GM21423 (cell line): Measurements from ENCODE around the gene NPAS3.

Source experiments
- ATAC-seq: cut with Tn5 transposase; IDR thresholded peaks from one replicate; pipeline ENCODE4 v1.9.1; 2021; ENCODE audit warnings: mild to moderate bottlenecking, moderate library complexity; ENCODE audit not compliant: unreplicated experiment

The NPAS3 gene

DNA sequence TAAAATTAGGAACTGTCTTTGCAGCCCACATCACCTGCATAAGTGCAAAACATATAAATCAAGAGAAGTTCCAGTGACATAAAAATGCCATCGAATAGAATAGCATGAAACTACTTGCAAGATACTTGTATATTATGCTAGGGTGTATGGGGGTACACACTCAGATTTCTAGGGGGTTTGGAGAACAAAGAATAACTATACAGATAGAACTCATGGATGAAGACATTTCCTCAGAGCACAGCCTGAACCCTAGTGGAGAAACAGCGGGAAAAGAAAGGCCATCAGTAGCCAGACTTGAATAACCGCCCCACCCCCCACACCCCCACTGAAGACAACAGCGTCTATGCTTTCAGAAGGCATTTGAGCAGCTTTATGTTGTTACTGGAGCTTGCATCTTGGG is 425.8 kb downstream of the NPAS3 start:
- ATAC-seq: no peak

DNA sequence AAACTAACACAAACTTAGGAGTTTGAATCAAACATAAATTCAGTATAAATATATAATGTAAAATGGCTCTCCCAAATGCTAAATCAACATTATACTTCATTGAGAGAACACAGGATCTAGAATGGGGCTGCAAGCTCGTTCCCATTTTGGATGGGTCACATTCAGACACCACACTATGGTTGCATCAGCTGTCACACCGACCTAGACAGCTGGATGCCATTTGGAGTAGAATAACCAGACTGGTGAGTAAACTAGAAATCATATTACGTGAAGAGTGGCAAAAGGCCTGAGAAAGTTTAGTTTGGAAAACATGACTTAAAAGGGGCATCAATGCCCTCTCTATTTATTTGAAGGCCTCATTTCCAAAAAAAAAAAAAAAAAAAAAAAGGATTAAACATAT is 430.4 kb downstream of the NPAS3 start:
- ATAC-seq: no peak

DNA sequence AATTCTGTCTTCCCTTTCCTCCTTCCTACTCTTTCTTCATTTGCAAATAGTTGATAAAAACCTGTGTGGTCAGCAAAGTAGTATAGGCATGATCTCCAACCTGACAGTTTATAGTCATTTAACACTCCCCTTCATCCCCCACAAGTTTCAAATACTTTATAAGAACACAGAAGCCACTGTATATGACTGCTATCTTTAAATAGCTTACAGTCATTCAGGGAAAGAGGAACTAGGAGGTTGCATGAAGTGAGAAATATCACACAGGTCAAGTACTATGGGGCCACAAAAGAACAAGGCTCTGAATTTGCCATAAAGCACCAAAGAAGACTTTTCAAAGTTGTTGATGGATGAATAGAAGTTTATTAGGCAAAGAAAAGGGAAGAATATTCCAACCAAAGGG is 431.3 kb downstream of the NPAS3 start:
- ATAC-seq: peak; percentile 96

DNA sequence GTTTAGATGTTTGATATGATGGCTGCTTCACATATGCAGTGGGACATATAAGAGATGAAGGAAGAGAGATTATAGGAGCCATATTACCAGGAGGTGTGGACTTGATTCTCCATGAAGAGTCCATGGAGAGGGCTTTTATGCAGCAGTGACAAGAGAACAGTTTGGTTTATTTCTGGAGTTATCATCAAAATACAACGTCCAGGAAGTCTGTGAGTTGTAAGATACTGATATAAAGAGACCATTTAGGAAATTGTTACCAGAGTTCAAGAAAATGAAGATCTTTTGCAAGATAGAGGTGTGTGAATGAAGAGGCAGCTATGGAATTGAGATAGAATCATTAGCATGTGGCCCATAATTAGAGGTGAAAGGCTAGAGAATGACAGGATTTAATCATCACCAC is 431.7 kb downstream of the NPAS3 start:
- no peak for ATAC-seq

DNA sequence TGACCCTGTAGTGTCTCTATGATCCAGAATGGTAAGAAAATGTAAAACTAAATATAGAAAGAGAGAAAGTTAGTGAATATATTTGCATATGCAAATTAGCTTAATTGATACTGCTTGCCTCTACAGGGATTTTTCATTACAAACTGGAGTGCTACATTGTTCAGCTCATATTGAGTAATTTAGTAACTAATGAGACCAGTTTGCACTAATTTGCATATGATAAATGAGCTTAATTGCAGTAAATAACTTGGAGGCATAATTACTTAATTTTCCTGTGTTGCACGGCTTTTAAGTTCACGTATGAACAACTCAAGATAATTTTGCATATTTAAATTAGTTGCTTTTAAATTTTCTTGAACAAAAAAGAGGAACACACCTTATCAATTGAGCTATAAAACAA is 436.5 kb downstream of the NPAS3 start:
- no peak for ATAC-seq

DNA sequence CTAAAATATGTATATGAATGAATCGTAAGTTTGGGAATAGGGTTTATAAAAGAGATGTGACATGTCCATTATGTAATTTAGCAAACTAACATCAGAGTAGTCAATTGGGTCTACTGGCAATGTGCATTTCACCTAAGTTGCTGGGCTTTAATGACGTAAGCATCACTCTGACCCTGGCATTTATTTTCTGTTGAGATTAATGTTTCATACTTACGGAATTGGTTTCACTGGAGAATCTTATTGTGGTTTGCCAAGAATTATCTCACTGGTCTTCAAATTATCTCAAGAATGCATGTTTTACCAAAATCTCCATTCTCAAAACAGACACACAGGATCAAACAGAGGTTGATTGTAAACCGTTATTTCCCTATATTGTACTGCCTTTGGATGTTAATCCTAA is 437.1 kb downstream of the NPAS3 start:
- ATAC-seq: no peak

DNA sequence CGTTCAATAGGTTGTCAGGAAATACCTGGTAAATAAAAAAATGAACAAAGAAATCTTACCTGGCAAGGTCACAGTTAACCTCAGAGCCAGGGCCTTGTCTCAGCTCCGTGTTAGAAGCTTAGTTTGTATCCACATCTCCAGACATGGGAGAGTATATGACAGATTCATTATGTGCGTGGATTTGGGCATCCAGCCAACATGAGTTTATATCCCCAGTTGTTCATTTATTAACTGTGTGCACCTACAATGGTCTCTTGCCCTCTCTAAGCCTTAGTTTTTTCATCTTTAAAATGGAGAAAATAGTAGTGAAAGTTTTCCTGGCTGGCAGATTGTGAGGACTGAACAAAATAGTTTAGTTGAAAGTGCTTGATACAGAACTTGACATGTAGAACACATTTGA is 437.8 kb downstream of the NPAS3 start:
- ATAC-seq: no peak

DNA sequence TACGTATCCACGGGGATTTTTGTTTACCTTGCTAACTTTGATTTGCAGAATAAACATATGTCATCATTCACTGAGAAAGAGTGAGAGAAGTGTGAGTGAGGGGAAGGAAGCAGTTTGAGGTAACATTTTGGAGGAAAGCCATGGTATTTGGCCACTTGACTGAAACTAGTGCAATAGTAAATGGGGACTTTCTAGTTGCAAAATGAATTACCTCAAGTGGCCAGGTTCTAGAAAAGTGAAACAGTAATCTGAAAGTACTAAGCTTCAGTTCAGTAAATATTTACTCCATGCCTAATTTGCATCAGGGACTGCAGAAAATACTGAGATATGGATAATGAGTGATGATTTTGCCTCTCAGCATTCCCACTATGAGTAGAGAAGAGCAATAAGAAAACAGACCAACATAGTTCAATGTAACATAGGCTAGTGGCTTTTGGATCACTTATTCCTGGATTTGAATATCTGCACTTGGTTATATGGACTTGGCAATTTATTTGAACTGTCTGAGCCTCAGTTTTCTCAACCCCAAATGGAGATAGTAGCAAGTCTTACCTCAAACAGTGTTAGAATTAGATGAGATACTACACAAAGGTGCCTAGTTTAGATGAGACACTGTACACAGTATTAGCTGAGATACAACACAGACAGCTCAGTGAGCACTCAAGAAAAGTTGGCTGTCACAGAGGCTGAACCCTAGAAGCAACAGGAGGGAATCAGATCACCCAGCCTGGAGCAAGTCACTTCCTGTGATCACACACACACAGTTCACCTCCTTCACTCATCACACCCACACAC is 439.1 kb downstream of the NPAS3 start:
- peak; percentile 78 for ATAC-seq

DNA sequence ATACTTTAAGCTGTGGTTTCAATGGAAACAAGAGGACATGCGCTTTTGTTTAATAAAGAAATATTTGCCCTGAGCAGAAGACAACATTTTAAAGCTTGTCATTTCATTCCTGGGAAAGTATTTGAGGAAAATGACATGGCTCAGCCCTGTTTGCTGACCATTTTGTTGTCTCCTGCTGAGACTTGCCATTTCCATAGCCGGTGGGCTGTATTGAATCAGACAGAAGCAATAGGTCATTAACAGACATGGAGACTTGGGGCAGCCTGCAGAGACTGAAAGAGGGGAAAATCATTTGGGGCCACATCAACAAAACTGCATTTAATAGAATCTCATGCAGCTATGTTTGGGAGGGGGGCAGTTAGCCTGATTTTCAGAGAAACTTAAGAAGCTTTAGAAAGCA is 443.0 kb downstream of the NPAS3 start:
- no peak for ATAC-seq

DNA sequence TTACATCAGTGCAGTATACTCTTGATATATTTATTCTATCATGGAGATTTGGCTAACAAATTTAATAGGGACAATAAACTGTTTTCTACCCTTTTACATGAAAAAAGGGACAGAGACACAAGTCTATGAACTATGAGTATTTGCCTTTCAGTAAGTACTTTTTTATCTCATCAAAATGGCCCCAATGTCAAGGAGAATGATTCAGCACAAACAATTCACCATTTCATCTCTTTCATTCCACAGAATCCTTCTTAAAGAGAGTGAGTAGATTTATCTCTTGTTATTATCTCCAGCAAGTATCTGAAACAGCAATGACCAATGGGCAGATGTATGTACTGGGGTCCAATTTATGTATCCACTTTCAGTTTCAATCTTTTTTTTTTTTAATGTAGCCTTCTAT is 447.5 kb downstream of the NPAS3 start:
- ATAC-seq: no peak

DNA sequence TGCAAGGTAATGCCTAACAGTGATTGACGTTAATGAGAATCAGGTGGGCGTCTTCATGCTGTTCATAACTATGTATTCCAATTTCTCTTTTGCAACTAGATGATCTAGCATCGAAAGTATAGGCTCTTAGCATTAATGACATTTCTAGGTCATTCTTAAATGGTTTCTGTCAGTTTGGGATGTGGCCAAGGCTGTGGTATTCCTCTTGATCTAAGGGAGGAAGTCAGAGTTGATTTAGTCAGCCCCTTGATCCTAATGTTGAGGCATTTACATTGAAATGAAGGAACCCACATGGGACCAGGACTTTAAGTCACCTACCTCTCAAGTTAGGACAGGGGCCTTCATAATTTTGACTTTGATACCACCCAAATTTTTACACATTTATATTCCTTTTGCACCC is 448.1 kb downstream of the NPAS3 start:
- ATAC-seq: no peak

DNA sequence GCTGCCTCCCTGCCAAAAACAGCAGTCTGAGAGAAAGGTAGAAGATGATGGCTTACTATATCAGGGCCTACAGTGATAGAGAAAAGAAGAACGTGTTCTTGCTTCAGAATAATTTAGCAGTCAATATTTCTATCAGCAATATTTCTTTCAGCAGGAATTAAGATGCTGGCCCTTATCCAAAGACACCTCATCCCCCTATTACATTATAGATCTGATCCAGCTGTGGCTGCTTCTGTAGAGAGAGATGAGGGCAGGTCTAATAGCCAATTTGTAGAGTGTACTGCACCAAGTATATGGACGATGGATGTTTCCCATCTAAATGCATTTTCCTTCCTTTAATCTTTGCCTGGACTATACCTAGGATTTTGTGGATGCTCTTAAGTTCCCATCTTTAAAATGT is 451.7 kb downstream of the NPAS3 start:
- no peak for ATAC-seq

DNA sequence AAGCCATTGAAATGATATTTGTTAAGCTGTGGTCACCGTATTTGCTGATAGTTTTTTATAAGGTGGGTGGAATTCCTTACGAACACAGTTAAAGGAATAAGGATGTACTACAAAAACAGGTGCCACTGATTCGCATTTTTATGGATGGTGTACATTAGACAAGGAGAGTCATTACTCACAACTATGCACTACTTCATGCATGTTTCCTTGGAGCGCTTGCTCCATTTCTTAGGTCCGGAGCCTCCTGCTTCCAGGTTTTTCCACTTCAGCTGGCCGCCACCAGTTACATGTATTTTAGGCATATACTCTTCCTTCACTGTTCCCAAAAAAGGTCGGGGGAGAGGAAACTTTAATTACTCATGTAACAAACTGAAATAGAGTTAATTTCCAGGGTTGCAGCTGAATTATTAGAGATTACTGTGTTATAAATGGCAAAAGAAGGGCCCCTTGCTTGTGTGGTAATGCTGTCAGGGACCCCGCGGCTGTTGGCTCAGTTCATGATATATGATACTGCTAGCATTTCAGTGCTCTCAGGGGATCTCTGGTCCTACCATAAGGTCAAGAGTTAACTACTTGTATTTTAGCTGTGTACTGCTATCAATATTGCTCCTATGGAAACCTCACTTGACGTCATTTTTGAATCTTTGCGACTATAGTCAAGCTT is 454.7 kb downstream of the NPAS3 start:
- no peak for ATAC-seq

DNA sequence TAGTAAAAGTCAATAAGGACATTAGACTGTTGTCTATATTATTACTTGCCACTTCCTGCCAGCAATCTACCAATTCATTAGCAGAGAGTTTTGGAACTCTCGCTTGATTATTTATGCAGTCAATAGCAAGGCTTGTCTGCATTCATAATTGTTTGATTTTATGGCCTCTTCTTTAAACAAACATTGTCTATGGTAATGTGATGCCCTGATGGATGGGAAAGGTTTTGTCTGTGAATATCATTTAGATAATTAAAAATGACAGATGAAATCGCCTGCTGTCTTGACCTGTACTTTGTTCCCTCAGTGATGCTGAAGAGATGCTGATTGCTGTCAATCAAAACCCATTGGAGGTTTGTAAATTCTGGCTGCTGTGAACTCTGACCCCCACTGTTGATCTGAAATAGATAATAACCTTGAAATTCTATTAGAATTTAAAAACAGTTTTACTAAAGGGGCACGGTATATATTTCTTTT is 455.3 kb downstream of the NPAS3 start:
- ATAC-seq: no peak

DNA sequence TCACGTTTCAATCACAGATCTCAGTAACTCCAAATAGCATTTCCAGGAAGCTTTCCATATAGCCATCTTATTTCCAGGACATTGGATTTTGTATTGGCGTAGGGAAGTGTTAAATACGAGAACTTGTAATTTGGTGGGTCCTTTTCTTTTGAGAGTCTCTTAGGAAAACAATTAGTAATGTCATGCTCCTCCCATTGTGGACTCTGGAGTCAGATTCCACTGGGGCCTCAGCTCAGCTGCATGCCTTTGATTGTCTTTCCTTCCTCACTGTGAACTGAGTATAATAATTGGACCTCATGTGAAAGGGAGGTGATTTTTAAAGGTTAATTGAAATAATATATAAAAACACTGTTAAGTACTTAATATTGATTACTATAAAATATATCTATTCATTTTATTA is 462.6 kb downstream of the NPAS3 start:
- no peak for ATAC-seq

DNA sequence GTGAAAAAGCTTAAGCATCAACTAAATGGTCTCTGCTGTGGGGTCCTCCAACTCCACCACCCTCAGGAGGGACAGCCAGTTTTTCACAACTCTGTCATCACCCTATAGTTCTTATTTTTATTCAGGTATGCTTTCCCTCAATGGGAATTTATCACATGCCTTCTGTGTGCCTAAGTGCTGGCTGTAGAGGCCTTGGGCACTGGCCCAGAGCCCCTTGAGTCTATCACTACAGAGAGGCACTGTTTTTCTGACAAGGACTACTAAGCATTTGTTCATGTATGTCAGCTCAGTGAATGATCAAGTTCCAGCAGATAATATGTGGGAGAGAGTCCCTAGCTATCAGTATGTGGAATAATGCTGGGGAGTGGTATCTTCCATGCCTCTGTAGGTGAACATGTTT is 463.9 kb downstream of the NPAS3 start:
- ATAC-seq: no peak

DNA sequence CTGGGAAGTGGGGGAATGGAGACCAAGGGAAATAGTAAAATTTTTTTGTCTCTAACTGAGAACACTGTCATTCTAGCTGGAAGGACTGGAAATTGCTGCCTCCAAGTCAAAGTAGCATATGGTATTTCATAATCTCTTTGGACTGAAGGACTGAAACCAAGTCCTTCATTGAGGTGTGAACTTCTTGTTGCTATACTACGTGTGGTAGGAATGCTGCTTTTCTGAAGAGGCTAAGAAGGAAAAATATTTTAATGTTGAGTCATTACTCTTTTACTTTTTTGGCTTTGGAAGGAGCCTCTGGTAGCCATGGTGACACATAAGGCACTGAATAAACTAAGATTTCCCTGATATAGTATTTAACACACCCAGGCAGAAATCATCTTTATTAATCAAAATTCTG is 465.4 kb downstream of the NPAS3 start:
- no peak for ATAC-seq

DNA sequence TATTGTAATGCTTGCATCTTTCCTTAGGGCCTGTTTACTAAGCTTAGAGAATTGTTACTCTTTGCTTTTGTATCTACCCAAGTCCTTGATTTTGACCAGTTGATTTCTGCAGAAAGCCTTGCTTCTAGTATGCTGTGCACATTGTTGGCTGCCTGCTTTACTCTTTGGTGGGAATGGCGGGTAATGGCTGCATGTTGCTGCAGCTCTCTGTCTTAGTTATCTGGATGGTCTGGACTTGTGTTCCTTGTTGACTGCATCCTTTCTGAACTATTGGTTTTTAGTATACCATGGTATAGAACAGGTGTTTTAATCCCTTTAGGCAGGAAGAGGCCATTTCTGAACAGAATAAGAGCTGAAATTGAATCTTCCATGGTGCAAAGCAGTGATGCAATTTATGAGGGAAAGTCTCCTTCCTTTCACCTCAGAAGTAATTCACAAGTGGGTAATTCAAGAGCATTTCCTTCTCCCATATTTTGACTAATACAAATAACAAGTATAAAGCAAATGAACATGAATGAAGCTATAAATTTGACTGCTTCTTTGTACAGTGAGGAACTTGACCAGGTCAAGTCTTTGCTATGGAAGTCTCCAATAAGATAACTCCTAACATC is 466.4 kb downstream of the NPAS3 start:
- no peak for ATAC-seq

DNA sequence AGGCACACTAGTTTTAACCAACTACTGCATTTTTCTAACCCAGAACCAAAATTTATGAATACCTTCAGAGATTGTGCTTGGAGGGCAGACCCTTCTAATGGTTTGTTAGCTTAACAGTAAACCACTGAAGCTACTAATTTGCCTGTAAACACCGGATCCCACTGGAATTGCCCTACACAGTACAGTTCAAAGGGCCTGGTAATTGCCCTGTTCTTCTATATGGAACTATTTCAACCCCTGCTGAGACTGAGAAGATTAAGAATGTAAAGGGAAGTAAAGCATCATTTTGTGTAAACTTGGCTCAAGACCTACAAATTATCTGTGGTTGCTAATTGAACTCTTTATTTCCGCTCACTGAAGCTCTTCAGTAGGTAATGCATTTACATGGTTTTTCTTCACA is 468.1 kb downstream of the NPAS3 start:
- no peak for ATAC-seq

DNA sequence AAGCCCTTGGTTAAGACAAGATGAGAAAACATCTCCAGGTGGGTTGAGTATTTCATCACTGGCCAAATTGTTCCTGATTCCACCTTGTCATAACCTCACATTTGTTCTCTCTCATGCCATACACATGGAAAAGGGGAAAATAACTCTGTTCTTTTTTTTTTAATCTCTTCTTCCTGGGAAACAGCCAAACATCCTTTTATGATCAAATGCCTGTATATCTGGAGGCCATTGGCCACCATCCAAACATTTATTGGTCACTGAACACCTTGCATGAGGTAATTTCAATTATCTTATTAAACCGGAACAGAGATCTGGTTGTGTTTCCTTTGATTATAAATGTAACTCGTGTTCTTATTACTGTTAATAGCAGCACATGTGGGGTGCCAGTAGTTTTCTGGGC is 469.6 kb downstream of the NPAS3 start:
- ATAC-seq: no peak

DNA sequence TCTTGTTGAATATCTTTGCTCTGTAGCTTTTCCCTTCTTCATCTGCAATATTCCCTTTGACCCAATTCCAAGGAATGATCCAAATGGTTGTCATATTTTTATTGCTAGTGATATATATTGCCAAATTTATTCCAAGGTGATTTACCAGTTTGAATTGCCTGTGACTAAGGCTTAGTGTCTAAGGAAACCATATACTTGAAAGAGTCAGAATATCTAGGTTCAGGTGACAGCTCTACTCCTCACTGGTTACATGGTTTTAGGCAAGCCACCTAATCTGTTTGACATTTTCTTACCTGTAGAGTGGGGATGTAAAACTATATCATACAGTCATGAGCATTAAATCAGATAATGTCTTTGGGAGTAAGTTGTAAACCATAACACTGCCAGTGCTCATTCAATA is 473.8 kb downstream of the NPAS3 start:
- ATAC-seq: no peak

DNA sequence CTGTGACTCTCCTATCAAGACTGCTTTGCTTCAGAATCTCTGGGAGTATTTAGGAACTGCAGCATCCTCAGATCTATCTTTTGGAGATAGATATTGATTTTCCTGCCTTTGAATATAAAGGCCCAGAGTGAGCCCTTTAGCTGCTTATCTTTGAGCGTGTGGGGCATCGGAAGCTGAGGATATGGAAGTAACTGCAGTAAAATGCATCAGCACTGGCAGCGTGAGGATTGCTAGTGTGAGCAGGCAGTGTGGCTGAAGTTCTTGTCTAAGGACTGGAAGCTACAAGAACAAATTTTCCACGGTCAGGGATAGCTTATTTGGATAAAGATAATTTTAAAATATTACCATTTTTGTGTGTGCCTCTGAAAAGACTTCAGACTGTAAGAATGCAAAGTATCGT is 474.7 kb downstream of the NPAS3 start:
- no peak for ATAC-seq
